BE2C (cell line): Measurements from ENCODE around the gene GOLIM4.

Source experiments
- DNase-seq: peaks from one replicate; pipeline ENCODE4 v3.0.0-alpha.2; 2020
- H3K27me3 ChIP-seq: fragments of 250-450 bp; sonication (Bioruptor Pico); 2 replicates; pipeline ENCODE4 v1.5.1; 2020; ENCODE audit warnings: mild to moderate bottlenecking
- H3K36me3 ChIP-seq: fragments of 250-450 bp; sonication (Bioruptor Pico); 2 replicates; pipeline ENCODE4 v1.5.1; 2020; ENCODE audit warnings: mild to moderate bottlenecking
- H3K4me1 ChIP-seq: fragments of 250-450 bp; sonication (Bioruptor Pico); 2 replicates; pipeline ENCODE4 v1.5.1; 2020
- H3K4me3 ChIP-seq: 2 replicates; pipeline ENCODE4 v1.5.1; 2011; ENCODE audit warnings: low read depth, low read length
- H3K9me3 ChIP-seq: fragments of 250-450 bp; sonication (Bioruptor Pico); 2 replicates; pipeline ENCODE4 v1.5.1; 2020
- CTCF ChIP-seq: IDR thresholded peaks from 2 replicates; pipeline ENCODE4 v1.5.1; 2012; ENCODE audit warnings: mild to moderate bottlenecking, low read depth, low read length

The GOLIM4 gene

GRCh38 chr3:167973901-167974300 lies 121.8 kb downstream of the GOLIM4 start:
- H3K27me3 ChIP-seq = peaks cover 4% of the 10 kb centered on the region
- no peaks in the 10 kb centered on the region for H3K9me3 ChIP-seq
- DNase-seq = no peak
- H3K4me3 ChIP-seq = no peak overlapping the region
- no peaks in the 10 kb centered on the region; the same call in 1 of the 2 replicates for H3K4me1 ChIP-seq
- H3K36me3 ChIP-seq = no peaks in the 10 kb centered on the region
- TF ChIP-seq CTCF = no peak

GRCh38 chr3:167973046-167973445 lies 122.7 kb downstream of the GOLIM4 start:
- no peak overlapping the region for H3K4me3 ChIP-seq
- H3K36me3 ChIP-seq = no peaks in the 10 kb centered on the region
- no peak for TF ChIP-seq CTCF
- H3K27me3 ChIP-seq = peaks cover 4% of the 10 kb centered on the region
- H3K4me1 ChIP-seq = no peaks in the 10 kb centered on the region; the same call in 1 of the 2 replicates
- no peak for DNase-seq
- H3K9me3 ChIP-seq = no peaks in the 10 kb centered on the region

GRCh38 chr3:167972502-167972901 lies 123.2 kb downstream of the GOLIM4 start:
- H3K36me3 ChIP-seq = no peaks in the 10 kb centered on the region
- DNase-seq = no peak
- TF ChIP-seq CTCF = no peak
- H3K4me1 ChIP-seq = no peaks in the 10 kb centered on the region
- no peak overlapping the region for H3K4me3 ChIP-seq
- H3K27me3 ChIP-seq = peaks cover 4% of the 10 kb centered on the region
- H3K9me3 ChIP-seq = no peaks in the 10 kb centered on the region

- no peak overlapping the region for H3K4me3 ChIP-seq
- DNase-seq = no peak
- H3K36me3 ChIP-seq = no peaks in the 10 kb centered on the region
- no peaks in the 10 kb centered on the region for H3K9me3 ChIP-seq
- no peaks in the 10 kb centered on the region for H3K4me1 ChIP-seq
- H3K27me3 ChIP-seq = no peaks in the 10 kb centered on the region
- TF ChIP-seq CTCF = no peak
Observed at GRCh38 chr3:167969548-167969947, 126.2 kb downstream of the GOLIM4 start.

- no peaks in the 10 kb centered on the region for H3K27me3 ChIP-seq
- no peak overlapping the region for H3K4me3 ChIP-seq
- no peak for DNase-seq
- TF ChIP-seq CTCF = no peak
- H3K4me1 ChIP-seq = no peaks in the 10 kb centered on the region
- H3K9me3 ChIP-seq = no peaks in the 10 kb centered on the region
- no peaks in the 10 kb centered on the region for H3K36me3 ChIP-seq
Observed at GRCh38 chr3:167967257-167968036, 128.3 kb downstream of the GOLIM4 start.
